ENCODE results near the gene DAD1.

DNA sequence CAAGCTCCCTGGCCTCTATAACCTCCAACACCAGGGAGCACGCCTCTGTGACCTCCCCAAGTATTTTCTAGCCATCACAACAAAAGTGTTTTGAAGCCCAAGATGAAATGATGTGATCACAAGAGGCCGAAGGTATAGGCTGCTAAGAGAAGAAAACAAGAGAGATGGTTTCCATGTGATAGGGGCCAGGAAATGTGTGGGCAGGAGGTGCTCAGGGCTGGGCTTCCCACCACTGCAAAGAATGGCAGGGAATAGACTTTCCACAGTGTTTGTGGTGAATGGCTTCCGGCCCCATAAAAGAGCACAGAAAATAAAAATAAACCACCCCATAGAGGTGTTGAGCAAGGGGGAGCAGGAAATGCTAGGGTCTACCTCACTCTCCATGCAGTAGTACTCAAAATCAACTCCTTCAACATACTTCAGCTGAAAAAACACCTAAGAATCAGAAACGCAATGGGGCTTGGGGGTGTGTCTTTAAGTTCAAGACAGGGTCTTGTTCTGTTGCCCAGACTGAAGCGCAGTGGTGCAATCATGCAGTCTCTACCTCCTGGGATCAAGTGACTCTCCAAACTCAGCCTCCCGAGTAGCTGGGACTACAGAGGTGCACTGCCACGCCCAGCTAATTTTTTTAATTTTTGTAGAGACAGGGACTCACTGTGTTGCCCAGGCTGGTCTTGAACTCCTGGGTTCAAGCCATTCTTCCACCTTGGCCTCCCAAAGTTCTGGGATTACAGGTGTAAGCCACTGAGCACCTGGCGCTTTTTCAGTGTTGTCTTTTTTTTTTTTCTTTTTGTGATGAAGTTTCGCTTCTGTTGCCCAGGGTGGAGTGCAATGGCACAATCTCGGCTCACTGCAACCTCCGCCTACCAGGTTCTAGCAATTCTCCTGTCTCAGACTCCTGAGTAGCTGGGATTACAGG, 27.1 kb downstream of the DAD1 start:
- TF ChIP-seq EZH2 (IDR thresholded peaks at IDR 0.05; ENCODE audit: low read length, unreplicated experiment) = no peak
- TF ChIP-seq, protein P1, sequence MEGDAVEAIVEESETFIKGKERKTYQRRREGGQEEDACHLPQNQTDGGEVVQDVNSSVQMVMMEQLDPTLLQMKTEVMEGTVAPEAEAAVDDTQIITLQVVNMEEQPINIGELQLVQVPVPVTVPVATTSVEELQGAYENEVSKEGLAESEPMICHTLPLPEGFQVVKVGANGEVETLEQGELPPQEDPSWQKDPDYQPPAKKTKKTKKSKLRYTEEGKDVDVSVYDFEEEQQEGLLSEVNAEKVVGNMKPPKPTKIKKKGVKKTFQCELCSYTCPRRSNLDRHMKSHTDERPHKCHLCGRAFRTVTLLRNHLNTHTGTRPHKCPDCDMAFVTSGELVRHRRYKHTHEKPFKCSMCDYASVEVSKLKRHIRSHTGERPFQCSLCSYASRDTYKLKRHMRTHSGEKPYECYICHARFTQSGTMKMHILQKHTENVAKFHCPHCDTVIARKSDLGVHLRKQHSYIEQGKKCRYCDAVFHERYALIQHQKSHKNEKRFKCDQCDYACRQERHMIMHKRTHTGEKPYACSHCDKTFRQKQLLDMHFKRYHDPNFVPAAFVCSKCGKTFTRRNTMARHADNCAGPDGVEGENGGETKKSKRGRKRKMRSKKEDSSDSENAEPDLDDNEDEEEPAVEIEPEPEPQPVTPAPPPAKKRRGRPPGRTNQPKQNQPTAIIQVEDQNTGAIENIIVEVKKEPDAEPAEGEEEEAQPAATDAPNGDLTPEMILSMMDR (conservative IDR thresholded peaks at IDR 0.05; ENCODE audit: low read depth, low read length) = no peak
